Left lung (tissue), 10 donors: Measurements from ENCODE around the gene POLR2J. TPM values are rescaled to one million over a fixed set of nuclear protein-coding genes. Genes with fewer than 3 reads are reported as not detected.
"Not testable (repeated sequence)": the region's sequence is repeated elsewhere in the genome, so short reads cannot be mapped to it uniquely, and the experiment has no call there.

Source experiments
- ATAC-seq: fragments of 200-7000 bp; cut with Tn5 transposase; one replicate; pipeline ENCODE4 v1.9.1; 2020; ENCODE audit warnings: moderate library complexity
- DNase-seq, 4 donors: peaks; one replicate each; pipeline ENCODE4 v3.0.0-alpha.2; 2013 to 2020
- H3K27ac ChIP-seq, 2 donors: fragments of 200-600 bp; sonication (generic) in 1 of 2; one replicate each; pipeline versions ENCODE4 v1.5.0 to v1.8.0; 2020 to 2021
- H3K27me3 ChIP-seq, 2 donors: fragments of 200-600 bp; sonication (generic) in 1 of 2; one replicate each; pipeline versions ENCODE4 v1.5.0 to v1.8.0; 2020 to 2021
- H3K36me3 ChIP-seq, 2 donors: fragments of 200-600 bp; sonication (generic) in 1 of 2; one replicate each; pipeline versions ENCODE4 v1.5.0 to v1.8.0; 2020 to 2021
- H3K4me1 ChIP-seq, 2 donors: fragments of 200-600 bp; one replicate each; pipeline ENCODE4 v1.8.0; 2021
- H3K4me3 ChIP-seq, 2 donors: fragments of 200-600 bp; sonication (generic) in 1 of 2; one replicate each; pipeline versions ENCODE4 v1.5.0 to v1.8.0; 2020 to 2021; ENCODE audit warnings: mild to moderate bottlenecking in 1 of 2
- H3K9me3 ChIP-seq, 2 donors: fragments of 200-600 bp; sonication (generic) in 1 of 2; one replicate each; pipeline versions ENCODE4 v1.5.0 to v1.8.0; 2020 to 2021
- intact Hi-C, 2 donors: fragments of 100-400 bp; cut with DNase I; formaldehyde crosslinking; loops; one replicate each; pipeline versions ENCODE4 v1.11.2 to v1.14.2; 2022
- polyA plus RNA-seq, 6 donors: library from polyadenylated mRNA; unstranded; fragments of 120-200 nt; gene quantifications; one replicate each; pipeline ENCODE4 v1.2.1, GENCODE V29; 2013; ENCODE audit not compliant: insufficient read length in 6 of 6
- total RNA-seq, 2 donors: library from RNA; stranded (reverse); fragmentation: NEBNext Ultra II Directional; extraction: Animal tissue kit (Norgen Biotek cat#: 25700); gene quantifications; one replicate each; pipeline ENCODE4 v1.2.1, GENCODE V29; 2021
- TF ChIP-seq, protein P1 (sequence below), 2 donors: fragments of 200-600 bp; sonication (generic) in 1 of 2; IDR thresholded peaks; one replicate each; pipeline versions ENCODE4 v1.5.0 to v1.8.0; 2021; ENCODE audit warnings: antibody characterized with exemption in 2 of 2
- donor health status: DM: no; HTN: yes; CAD: no.
- donor health status: DM: no; HTN: no; CAD: no.

Gene POLR2J
- total and polyA plus RNA-seq, 8 donors = 22.4 to 39.0 (median 29.3) TPM

DNA sequence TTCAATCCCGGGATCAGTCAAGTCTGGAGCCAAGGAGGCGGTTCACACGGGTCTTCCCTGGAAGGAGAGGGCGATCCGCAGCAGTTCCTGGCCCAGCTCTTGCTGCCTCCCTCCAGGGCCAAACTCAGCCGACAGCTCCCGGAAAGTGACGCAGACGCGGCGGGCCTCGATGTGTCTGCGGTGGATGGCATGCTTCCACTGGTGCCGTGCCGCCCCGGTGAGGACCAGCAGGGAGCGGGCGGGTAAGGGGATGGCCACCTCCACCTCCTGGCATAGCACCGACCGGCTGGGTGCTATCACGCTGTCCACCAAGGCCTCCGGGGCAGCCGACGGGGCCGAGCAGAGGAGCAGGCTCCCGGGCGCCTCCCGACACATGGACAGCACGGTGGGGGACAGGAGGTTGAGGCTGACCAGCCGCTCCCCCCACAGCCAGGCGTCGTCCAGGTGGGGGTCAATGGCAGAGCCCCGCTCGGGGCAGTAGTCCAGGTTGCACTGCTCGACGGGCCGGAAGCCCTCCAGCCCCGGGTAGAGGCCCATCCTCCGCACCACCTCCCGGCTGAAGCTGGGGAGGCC is 21.3 kb downstream of the POLR2J start:
- H3K4me1 ChIP-seq = no peaks in the 10 kb centered on the region
- no peak overlapping the region for H3K4me3 ChIP-seq
- no peaks in the 10 kb centered on the region for H3K27me3 ChIP-seq
- peaks cover 0 to 48% of the 10 kb centered on the region in 2 donors for H3K36me3 ChIP-seq
- ATAC-seq = no peak
- no peak overlapping the region for H3K27ac ChIP-seq
- H3K9me3 ChIP-seq = no peaks in the 10 kb centered on the region
- intact Hi-C loops = no loop called here
- TF ChIP-seq, protein P1, sequence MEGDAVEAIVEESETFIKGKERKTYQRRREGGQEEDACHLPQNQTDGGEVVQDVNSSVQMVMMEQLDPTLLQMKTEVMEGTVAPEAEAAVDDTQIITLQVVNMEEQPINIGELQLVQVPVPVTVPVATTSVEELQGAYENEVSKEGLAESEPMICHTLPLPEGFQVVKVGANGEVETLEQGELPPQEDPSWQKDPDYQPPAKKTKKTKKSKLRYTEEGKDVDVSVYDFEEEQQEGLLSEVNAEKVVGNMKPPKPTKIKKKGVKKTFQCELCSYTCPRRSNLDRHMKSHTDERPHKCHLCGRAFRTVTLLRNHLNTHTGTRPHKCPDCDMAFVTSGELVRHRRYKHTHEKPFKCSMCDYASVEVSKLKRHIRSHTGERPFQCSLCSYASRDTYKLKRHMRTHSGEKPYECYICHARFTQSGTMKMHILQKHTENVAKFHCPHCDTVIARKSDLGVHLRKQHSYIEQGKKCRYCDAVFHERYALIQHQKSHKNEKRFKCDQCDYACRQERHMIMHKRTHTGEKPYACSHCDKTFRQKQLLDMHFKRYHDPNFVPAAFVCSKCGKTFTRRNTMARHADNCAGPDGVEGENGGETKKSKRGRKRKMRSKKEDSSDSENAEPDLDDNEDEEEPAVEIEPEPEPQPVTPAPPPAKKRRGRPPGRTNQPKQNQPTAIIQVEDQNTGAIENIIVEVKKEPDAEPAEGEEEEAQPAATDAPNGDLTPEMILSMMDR (IDR thresholded peaks at IDR 0.05) = no peak
- DNase-seq = no peak

DNA sequence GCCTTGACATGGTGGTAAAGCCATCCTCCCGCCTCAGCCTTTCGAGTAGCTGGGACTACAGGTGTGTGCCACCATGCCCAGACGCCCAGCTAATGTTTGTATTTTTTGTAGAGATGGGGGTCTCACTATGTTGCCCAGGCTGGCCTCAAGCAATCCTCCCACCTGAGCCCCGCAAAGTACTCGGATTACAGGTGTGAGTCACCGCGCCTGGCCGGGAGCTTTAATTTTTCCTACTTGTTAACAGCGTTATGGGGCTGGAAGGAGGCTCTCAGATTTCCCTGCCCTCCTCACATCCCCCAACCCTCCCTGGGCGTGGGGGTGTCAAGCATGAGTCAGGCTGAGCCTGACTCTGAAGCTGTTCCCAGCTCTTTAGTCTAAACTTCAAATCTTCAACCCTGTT is 22.4 kb downstream of the POLR2J start:
- intact Hi-C loops = no loop called here
- H3K27me3 ChIP-seq = no peaks in the 10 kb centered on the region
- H3K9me3 ChIP-seq = no peaks in the 10 kb centered on the region
- ATAC-seq = no peak
- DNase-seq = no peak
- TF ChIP-seq, protein P1 (IDR thresholded peaks at IDR 0.05) = no peak
- H3K27ac ChIP-seq = no peak overlapping the region
- peaks cover 0 to 48% of the 10 kb centered on the region in 2 donors for H3K36me3 ChIP-seq
- no peak overlapping the region for H3K4me3 ChIP-seq
- H3K4me1 ChIP-seq = no peaks in the 10 kb centered on the region

DNA sequence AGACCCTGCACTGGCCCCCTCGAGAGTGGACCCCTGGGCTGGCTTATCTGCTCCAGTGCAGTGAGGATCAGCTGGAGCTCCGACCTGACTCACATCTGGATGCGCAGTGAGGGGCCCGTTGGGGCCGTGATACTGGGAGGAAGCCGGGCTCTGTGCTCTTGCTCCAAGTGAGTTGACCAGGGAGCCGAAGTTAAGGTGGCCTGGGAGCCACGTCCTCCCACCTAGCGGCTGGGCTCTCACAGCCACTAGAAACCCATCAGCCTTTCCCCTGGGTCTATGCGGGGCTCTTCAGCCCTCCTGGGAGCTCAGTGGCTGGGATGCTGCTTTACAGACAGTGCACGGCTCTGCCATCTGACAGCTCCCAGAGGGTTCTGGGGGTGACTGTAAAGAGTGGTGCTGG is 23.1 kb downstream of the POLR2J start:
- no peak overlapping the region for H3K4me3 ChIP-seq
- no peak for DNase-seq
- TF ChIP-seq, protein P1 (IDR thresholded peaks at IDR 0.05) = no peak
- no peaks in the 10 kb centered on the region for H3K4me1 ChIP-seq
- H3K27me3 ChIP-seq = no peaks in the 10 kb centered on the region
- no peak for ATAC-seq
- intact Hi-C loops = no loop called here
- no peak overlapping the region for H3K27ac ChIP-seq
- no peaks in the 10 kb centered on the region for H3K9me3 ChIP-seq
- peaks cover 0 to 48% of the 10 kb centered on the region in 2 donors for H3K36me3 ChIP-seq

DNA sequence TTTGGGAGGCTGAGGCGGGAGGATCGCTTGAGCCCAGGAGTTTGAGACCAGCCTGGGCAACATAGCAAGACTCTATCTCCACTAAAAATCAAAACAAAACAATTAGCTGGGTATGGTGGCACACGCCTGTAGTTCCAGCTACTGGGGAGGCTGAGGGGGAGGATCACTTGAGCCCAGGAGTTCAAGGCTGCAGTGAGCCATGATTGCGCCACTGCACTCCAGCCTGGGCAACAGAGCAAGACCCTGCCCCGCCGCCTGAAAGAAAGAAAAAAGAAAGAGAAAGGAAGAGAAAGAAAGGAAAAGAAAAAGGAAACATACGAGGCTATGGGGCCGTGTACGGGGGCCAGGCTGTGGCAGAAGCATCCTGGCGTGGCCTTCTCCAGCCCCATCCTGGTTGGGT is 23.8 kb downstream of the POLR2J start:
- ATAC-seq, intact Hi-C loops, H3K9me3 ChIP-seq, H3K27me3 ChIP-seq, H3K4me1 ChIP-seq, DNase-seq, H3K4me3 ChIP-seq, H3K27ac ChIP-seq: not testable (repeated sequence)
- peaks cover 0 to 48% of the 10 kb centered on the region in 2 donors for H3K36me3 ChIP-seq

DNA sequence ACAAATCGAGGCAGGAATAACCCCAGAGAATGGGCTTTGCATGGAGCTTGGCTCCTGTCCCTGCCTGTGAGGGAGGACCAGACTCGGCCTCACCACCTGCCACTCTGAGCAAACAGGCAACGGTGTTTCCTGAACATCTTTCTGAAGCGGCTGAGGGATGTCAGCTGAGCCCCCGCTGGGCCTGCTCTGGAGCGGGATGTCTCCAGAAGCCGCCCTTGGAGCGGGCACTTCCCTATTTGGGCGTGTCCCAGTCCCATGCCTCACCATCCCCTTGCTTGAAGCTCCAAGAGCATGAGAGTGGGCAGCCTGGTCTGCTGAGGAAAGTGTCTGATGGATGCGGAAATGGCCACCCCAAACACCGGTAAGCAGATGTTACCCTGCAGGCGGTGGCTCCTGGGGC is 24.3 kb downstream of the POLR2J start:
- no peak overlapping the region for H3K27ac ChIP-seq
- intact Hi-C loops = no loop called here
- H3K4me1 ChIP-seq = no peaks in the 10 kb centered on the region
- no peak overlapping the region for H3K4me3 ChIP-seq
- no peaks in the 10 kb centered on the region for H3K27me3 ChIP-seq
- ATAC-seq = no peak
- DNase-seq = no peak
- peaks cover 0 to 48% of the 10 kb centered on the region in 2 donors for H3K36me3 ChIP-seq
- no peaks in the 10 kb centered on the region for H3K9me3 ChIP-seq
- TF ChIP-seq, protein P1 (IDR thresholded peaks at IDR 0.05) = no peak

DNA sequence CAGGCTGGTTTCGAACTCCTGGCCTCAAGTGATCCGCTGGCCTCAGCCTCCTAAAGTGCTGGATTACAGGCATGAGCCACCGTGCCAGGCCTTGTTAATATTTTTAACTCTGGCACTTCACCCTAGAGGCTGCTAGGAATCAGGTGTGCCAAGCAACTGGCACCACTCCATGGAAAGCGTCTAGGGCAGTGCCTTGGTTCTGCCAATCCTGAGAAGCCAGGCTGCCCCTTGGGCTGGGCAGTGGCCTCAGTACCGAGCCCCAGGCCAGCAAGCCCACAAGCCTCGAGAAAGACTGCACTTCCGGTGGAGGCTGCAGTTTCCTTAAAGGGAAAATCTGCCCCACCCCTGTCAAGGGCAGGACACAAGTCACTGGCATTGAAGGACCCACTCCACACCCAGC is 25.4 kb downstream of the POLR2J start:
- intact Hi-C loops = no loop called here
- H3K27ac ChIP-seq = no peak overlapping the region
- ATAC-seq = peak; percentile 73
- no peak for DNase-seq
- no peaks in the 10 kb centered on the region for H3K9me3 ChIP-seq
- no peaks in the 10 kb centered on the region for H3K4me1 ChIP-seq
- TF ChIP-seq, protein P1 (IDR thresholded peaks at IDR 0.05) = no peak
- no peaks in the 10 kb centered on the region for H3K27me3 ChIP-seq
- H3K4me3 ChIP-seq = no peak overlapping the region
- H3K36me3 ChIP-seq = peaks cover 0 to 48% of the 10 kb centered on the region in 2 donors
